Loucy (cell line): ENCODE results near the gene MARVELD2.

Experiments
- EZH2phosphoT487 ChIP-seq: fragments of 200-600 bp; IDR thresholded peaks from 2 replicates; pipeline ENCODE4 v1.6.1; 2018; ENCODE audit warnings: antibody characterized with exemption, mild to moderate bottlenecking, moderate library complexity, borderline replicate concordance
- TF ChIP-seq, protein P1 (sequence below): fragments of 200-600 bp; sonication (generic); conservative IDR thresholded peaks from 2 replicates; pipeline ENCODE4 v1.5.1; 2014; ENCODE audit warnings: mild to moderate bottlenecking, antibody characterized with exemption, low read length

DNA sequence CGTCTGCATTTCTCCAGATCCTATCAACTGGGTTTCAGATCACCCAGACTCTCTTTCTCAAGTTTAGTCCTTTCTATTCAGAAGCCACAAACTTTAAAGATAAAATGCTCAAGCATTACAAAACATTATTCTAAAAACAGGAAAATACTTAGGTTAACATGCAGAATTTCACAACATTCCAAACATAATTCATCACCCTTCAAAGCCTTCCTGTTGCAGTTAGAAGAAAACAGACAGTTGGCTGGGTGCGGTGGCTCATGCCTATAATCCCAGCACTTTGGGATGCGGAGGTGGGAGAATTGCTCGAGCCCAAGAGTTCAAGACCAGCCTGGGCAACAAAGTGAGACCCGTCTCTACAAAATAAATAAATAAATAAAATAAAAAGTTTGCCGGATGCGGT lies 70.0 kb downstream of the MARVELD2 start:
- no peak for TF ChIP-seq EZH2phosphoT487
- TF ChIP-seq, protein P1, sequence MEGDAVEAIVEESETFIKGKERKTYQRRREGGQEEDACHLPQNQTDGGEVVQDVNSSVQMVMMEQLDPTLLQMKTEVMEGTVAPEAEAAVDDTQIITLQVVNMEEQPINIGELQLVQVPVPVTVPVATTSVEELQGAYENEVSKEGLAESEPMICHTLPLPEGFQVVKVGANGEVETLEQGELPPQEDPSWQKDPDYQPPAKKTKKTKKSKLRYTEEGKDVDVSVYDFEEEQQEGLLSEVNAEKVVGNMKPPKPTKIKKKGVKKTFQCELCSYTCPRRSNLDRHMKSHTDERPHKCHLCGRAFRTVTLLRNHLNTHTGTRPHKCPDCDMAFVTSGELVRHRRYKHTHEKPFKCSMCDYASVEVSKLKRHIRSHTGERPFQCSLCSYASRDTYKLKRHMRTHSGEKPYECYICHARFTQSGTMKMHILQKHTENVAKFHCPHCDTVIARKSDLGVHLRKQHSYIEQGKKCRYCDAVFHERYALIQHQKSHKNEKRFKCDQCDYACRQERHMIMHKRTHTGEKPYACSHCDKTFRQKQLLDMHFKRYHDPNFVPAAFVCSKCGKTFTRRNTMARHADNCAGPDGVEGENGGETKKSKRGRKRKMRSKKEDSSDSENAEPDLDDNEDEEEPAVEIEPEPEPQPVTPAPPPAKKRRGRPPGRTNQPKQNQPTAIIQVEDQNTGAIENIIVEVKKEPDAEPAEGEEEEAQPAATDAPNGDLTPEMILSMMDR = no peak
